ENCODE data around the gene SUMF2. TPM values are rescaled to one million over a fixed set of nuclear protein-coding genes. Genes with fewer than 3 reads are reported as not detected.

The SUMF2 gene
- total RNA-seq, 1 experiment from 2014 or later: 109 TPM

- H3K4me1 ChIP-seq (ENCODE audit: low read length): no peaks in the 10 kb centered on the region
- H3K9me3 ChIP-seq (ENCODE audit: low read length): no peaks in the 10 kb centered on the region
- no peak overlapping the region for H3K27ac ChIP-seq (ENCODE audit: low read length)
- no peaks in the 10 kb centered on the region for H3K79me2 ChIP-seq (ENCODE audit: low read length)
- H3K4me3 ChIP-seq (ENCODE audit: low read length): no peak overlapping the region
- no peaks in the 10 kb centered on the region for H3K9me2 ChIP-seq (replicated peaks; ENCODE audit: insufficient read depth, low read length)
- H4K20me1 ChIP-seq (ENCODE audit: insufficient read depth, low read depth, low read length): no peaks in the 10 kb centered on the region
- no peak overlapping the region for H3K9ac ChIP-seq (ENCODE audit: low read length)
- DNase-seq: no peak
- no peak overlapping the region for H2AFZ ChIP-seq (ENCODE audit: low read length)
- no peaks in the 10 kb centered on the region for H3K27me3 ChIP-seq (ENCODE audit: low read length)
- no peak overlapping the region for H3K4me2 ChIP-seq (ENCODE audit: low read depth, low read length, poor library complexity, severe bottlenecking)
- no peaks in the 10 kb centered on the region for H3K36me3 ChIP-seq (ENCODE audit: insufficient read depth, low read length)
These were observed 61.7 kb downstream of the SUMF2 start for GRCh38 chr7:56125831-56126230.

DNA sequence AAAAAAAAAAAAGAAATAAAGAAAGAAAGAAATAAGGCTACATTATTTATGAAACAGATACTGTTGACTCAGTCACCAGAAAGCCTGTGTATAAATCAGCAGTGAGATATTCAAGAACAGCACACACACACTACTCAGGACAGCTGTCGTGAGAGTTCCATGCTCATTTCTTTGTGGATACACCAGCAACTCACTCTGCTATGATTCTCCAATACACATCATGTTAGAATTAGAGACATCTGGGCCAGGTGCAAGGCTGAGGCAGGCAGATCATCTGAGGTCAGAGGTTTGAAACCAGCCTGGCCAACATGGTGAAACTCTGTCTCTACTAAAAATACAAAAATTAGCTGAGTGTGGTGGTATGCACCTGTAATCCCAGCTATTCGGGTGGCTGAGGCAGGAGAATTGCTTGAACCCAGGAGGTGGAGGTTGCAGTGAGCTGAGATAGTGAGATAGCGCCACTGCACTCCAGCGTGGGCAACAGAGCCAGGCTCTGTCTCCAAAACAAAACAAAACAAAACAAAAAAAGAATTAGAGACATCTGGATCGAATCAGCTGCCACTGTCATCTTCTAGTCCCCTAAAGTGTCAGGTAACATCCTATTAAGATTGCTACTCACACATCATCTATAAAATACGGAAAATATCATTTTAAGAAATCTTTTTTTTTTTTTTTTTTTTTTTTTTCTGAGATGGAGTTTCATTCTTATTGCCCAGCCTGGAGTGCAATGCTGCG is 63.3 kb downstream of the SUMF2 start:
- Histone ChIP-seq H3K9me2 (replicated peaks; ENCODE audit: insufficient read depth, low read length) (no peaks in the 10 kb centered on the region), H3K9me3 (ENCODE audit: low read length) (no peaks in the 10 kb centered on the region), H3K27ac (ENCODE audit: low read length) (no peak overlapping the region), H3K4me3 (ENCODE audit: low read length) (no peak overlapping the region), H2AFZ (ENCODE audit: low read length) (no peak overlapping the region), H3K36me3 (ENCODE audit: insufficient read depth, low read length) (no peaks in the 10 kb centered on the region), H3K79me2 (ENCODE audit: low read length) (no peaks in the 10 kb centered on the region), H4K20me1 (ENCODE audit: insufficient read depth, low read depth, low read length) (no peaks in the 10 kb centered on the region), H3K9ac (ENCODE audit: low read length) (no peak overlapping the region), H3K4me1 (ENCODE audit: low read length) (no peaks in the 10 kb centered on the region), H3K27me3 (ENCODE audit: low read length) (no peaks in the 10 kb centered on the region), H3K4me2 (ENCODE audit: low read depth, low read length, poor library complexity, severe bottlenecking) (no peak overlapping the region)
- peak; percentile 41 for DNase-seq

Small RNA genes lying within 50 kb of the gene (small RNA-seq; reads per million reads assigned to genes)
- gene SNORA15: 0.79 reads per million, percentile 23 among the genes with 10 or more reads in this experiment
- 0.12 reads per million for gene SNORA22B

Other genes with a start within 250 kb of the SUMF2 start
- gene SEPTIN14, start 201.5 kb upstream of the SUMF2 start, total RNA-seq (2014; rRNA removed; shearing (Covaris generic); ENCODE audit: low replicate concordance): not detected in 2 replicates
- gene ZNF713, start 176.8 kb upstream of the SUMF2 start, total RNA-seq (2014; rRNA removed; shearing (Covaris generic); ENCODE audit: low replicate concordance): 2.0 and 13.2 TPM in 2 replicates
- 11.5 and 14.1 TPM in 2 replicates for gene MRPS17, start 112.4 kb upstream of the SUMF2 start, total RNA-seq (2014; rRNA removed; shearing (Covaris generic); ENCODE audit: low replicate concordance)
- gene NIPSNAP2, start 99.7 kb upstream of the SUMF2 start, total RNA-seq (2014; rRNA removed; shearing (Covaris generic); ENCODE audit: low replicate concordance): 25.9 and 48.6 TPM in 2 replicates
- gene PSPH, start 12.8 kb upstream of the SUMF2 start, total RNA-seq (2014; rRNA removed; shearing (Covaris generic); ENCODE audit: low replicate concordance): 121 and 200 TPM in 2 replicates
- gene CCT6A, start 12.5 kb upstream of the SUMF2 start, total RNA-seq (2014; rRNA removed; shearing (Covaris generic); ENCODE audit: low replicate concordance): 149 and 174 TPM in 2 replicates
- gene PHKG1, start 28.7 kb downstream of the SUMF2 start, total RNA-seq (2014; rRNA removed; shearing (Covaris generic); ENCODE audit: low replicate concordance): 0.22 and 2.8 TPM in 2 replicates
- 405 and 471 TPM in 2 replicates for gene CHCHD2, start 42.2 kb downstream of the SUMF2 start, total RNA-seq (2014; rRNA removed; shearing (Covaris generic); ENCODE audit: low replicate concordance)
- gene NUPR2, start 52.1 kb downstream of the SUMF2 start, total RNA-seq (2014; rRNA removed; shearing (Covaris generic); ENCODE audit: low replicate concordance): not detected in 2 replicates